ENCODE measurements around the gene HIPK2. TPM values are rescaled to one million over a fixed set of nuclear protein-coding genes. Genes with fewer than 3 reads are reported as not detected.

The HIPK2 gene
- total and polyA plus RNA-seq, 2 donors (not counting 3 experiments of a cell fraction or from before 2014, with no cell fraction given): 9.0 to 43.8 TPM

GRCh38 chr7:139647814-139648390 lies 129.9 kb downstream of the HIPK2 start:
- H3K4me3 ChIP-seq (replicated peaks in 1 of 3; ENCODE audit: insufficient read depth in 1 of 3, low read depth in 1 of 3, low read length in 3 of 3): peak overlapping the region in 1 of 3 experiments; percentile 25
- no TSS peak for BruUV-seq (replicated peaks)
- intact Hi-C loops (cut with micrococcal nuclease) (loop anchor here (1.0 to 5.0 kb wide), 4 partner anchors 128 to 529 kb away; partner anchors contain the start of gene KDM7A), dilution Hi-C loops (cut with MboI; ENCODE audit: extremely low pct_ligation_motif_present, low sequenced_read_pairs) (no loop called here)
- TF ChIP-seq EZH2 (IDR thresholded peaks at IDR 0.05; ENCODE audit: borderline replicate concordance, low read depth, low read length, severe bottlenecking): no peak
- ChIA-PET CTCF (interaction anchor here (0.6 to 4.9 kb wide), 27 partner anchors 10 to 354 kb away, joined by 3 to 233 read pairs (median 5); partner anchors contain the start of gene HIPK2), POLR2A (no interaction called here)
- FAIRE-seq: peak; percentile 12
- H3K79me2 ChIP-seq (ENCODE audit: control insufficient read depth, insufficient read depth, low read length): peaks cover 44% of the 10 kb centered on the region
- H3K27me3 ChIP-seq (ENCODE audit: control insufficient read depth in 2 of 2, insufficient read depth in 2 of 2, low read length in 2 of 2): no peaks in the 10 kb centered on the region
- H3K4me2 ChIP-seq (ENCODE audit: insufficient read depth, low read length): peak overlapping the region; percentile 77
- H3K4me1 ChIP-seq (ENCODE audit: control insufficient read depth, extremely low read depth, insufficient read depth, low read length): peaks cover 43% of the 10 kb centered on the region
- H3K27ac ChIP-seq (ENCODE audit: insufficient read depth, low read depth, low read length): peak overlapping the region; percentile 77
- no peaks in the 10 kb centered on the region for H3K9me1 ChIP-seq (replicated peaks; ENCODE audit: control insufficient read depth, extremely low read depth, insufficient read depth, low read length)
- peak overlapping the region; percentile 60 for H2AFZ ChIP-seq (ENCODE audit: low read depth, low read length)
- H3K9me3 ChIP-seq (replicated peaks; ENCODE audit: control insufficient read depth, insufficient read depth, low read length): no peaks in the 10 kb centered on the region
- peak; percentile 35 for DNase-seq (ENCODE audit: low read depth, low spot score)
- no peaks in the 10 kb centered on the region for H3K36me3 ChIP-seq (ENCODE audit: control insufficient read depth in 2 of 2, extremely low read depth in 1 of 2, insufficient read depth in 2 of 2, low read length in 2 of 2)
- H4K20me1 ChIP-seq (replicated peaks; ENCODE audit: control insufficient read depth, extremely low read depth, insufficient read depth, low read length): no peaks in the 10 kb centered on the region
- H3K9ac ChIP-seq (replicated peaks; ENCODE audit: extremely low read depth, insufficient read depth, low read length): peak overlapping the region; percentile 60

- Histone ChIP-seq H3K36me3 (ENCODE audit: control insufficient read depth in 2 of 2, extremely low read depth in 1 of 2, insufficient read depth in 2 of 2, low read length in 2 of 2) (no peaks in the 10 kb centered on the region), H3K9ac (replicated peaks; ENCODE audit: extremely low read depth, insufficient read depth, low read length) (no peak overlapping the region), H3K27me3 (ENCODE audit: control insufficient read depth in 2 of 2, insufficient read depth in 2 of 2, low read length in 2 of 2) (no peaks in the 10 kb centered on the region), H4K20me1 (replicated peaks; ENCODE audit: control insufficient read depth, extremely low read depth, insufficient read depth, low read length) (no peaks in the 10 kb centered on the region), H3K4me2 (ENCODE audit: insufficient read depth, low read length) (no peak overlapping the region), H3K4me1 (ENCODE audit: control insufficient read depth, extremely low read depth, insufficient read depth, low read length) (peaks cover 42% of the 10 kb centered on the region), H3K27ac (ENCODE audit: insufficient read depth, low read depth, low read length) (no peak overlapping the region), H2AFZ (ENCODE audit: low read depth, low read length) (no peak overlapping the region), H3K9me1 (replicated peaks; ENCODE audit: control insufficient read depth, extremely low read depth, insufficient read depth, low read length) (no peaks in the 10 kb centered on the region), H3K9me3 (replicated peaks; ENCODE audit: control insufficient read depth, insufficient read depth, low read length) (no peaks in the 10 kb centered on the region), H3K4me3 (replicated peaks in 1 of 3; ENCODE audit: insufficient read depth in 1 of 3, low read depth in 1 of 3, low read length in 3 of 3) (no peak overlapping the region), H3K79me2 (ENCODE audit: control insufficient read depth, insufficient read depth, low read length) (peaks cover 46% of the 10 kb centered on the region)
- FAIRE-seq: peak; percentile 67
- dilution Hi-C loops (cut with MboI; ENCODE audit: extremely low pct_ligation_motif_present, low sequenced_read_pairs) (no loop called here), intact Hi-C loops (cut with micrococcal nuclease) (loop anchor here (2.0 to 5.0 kb wide), 2 partner anchors 180 to 530 kb away; partner anchors contain the start of gene KDM7A)
- POLR2A ChIA-PET: interaction anchor here (0.7 kb wide), 1 partner anchor 130 kb away, joined by 3 read pairs; no protein-coding TSS in a partner anchor
- no TSS peak for BruUV-seq (replicated peaks)
- CTCF ChIA-PET: interaction anchor here (0.6 to 4.9 kb wide), 29 partner anchors 10 to 355 kb away, joined by 3 to 233 read pairs (median 6); partner anchors contain the start of gene HIPK2
- TF ChIP-seq FOS (IDR thresholded peaks at IDR 0.05; ENCODE audit: borderline replicate concordance, insufficient read depth, low read length) (no peak), POLR2AphosphoS5 (IDR thresholded peaks at IDR 0.05; ENCODE audit: insufficient read depth, low read depth, low read length) (no peak), EZH2 (IDR thresholded peaks at IDR 0.05; ENCODE audit: borderline replicate concordance, low read depth, low read length, severe bottlenecking) (no peak), GATA2 (IDR thresholded peaks at IDR 0.05; ENCODE audit: insufficient read depth, insufficient read length, low read depth, low read length) (no peak), JUN (IDR thresholded peaks at IDR 0.05; ENCODE audit: borderline replicate concordance, insufficient read depth, insufficient read length, low read depth) (no peak), POLR2A (IDR thresholded peaks at IDR 0.05; ENCODE audit: low read depth, low read length) (no peak), MAX (IDR thresholded peaks at IDR 0.05; ENCODE audit: insufficient read depth, insufficient read length) (no peak), CTCF (IDR thresholded peaks at IDR 0.05; ENCODE audit: extremely low read depth in 1 of 2, insufficient read depth in 1 of 2, low read depth in 1 of 2, low read length in 2 of 2) (no peak)
- DNase-seq (ENCODE audit: low read depth, low spot score): no peak
These were observed 130.7 kb downstream of the HIPK2 start for GRCh38 chr7:139647085-139647484.

All from endothelial cell of umbilical vein (primary cell).